ENCODE measurements around the gene ANKRD40CL.

- TF ChIP-seq POLR2A (IDR thresholded peaks at IDR 0.05; ENCODE audit: low read length) (no peak), GATA1 (IDR thresholded peaks at IDR 0.05; ENCODE audit: low read depth, low read length) (no peak)
Measured at GRCh38 chr17:50749245-50749644, 18.1 kb downstream of the ANKRD40CL start.

Measured in erythroblast (primary cell).